ENCODE data around the gene SLC39A13. TPM values are rescaled to one million over a fixed set of nuclear protein-coding genes. Genes with fewer than 3 reads are reported as not detected.

Gene SLC39A13
- polyA plus RNA-seq, 1 donor = 39.5 TPM

DNA sequence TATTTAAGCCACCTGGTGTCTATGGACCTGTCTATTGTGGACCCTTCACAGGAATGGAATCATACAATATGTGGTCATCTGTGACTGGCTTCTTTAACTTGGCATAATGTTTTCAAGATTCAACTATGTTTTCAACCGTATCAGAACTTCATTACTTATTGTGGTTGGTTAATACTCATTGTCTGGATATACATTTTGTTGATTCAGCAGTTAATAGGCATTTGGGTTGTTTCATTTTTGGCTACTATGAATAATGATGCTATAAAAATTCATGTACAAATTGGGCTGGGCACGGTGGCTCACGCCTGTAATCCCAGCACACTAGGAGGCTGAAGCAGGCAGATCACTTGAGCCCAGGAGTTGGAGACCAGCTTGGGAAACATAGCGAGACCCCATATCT, 43.0 kb downstream of the SLC39A13 start:
- DNase-seq = no peak

DNA sequence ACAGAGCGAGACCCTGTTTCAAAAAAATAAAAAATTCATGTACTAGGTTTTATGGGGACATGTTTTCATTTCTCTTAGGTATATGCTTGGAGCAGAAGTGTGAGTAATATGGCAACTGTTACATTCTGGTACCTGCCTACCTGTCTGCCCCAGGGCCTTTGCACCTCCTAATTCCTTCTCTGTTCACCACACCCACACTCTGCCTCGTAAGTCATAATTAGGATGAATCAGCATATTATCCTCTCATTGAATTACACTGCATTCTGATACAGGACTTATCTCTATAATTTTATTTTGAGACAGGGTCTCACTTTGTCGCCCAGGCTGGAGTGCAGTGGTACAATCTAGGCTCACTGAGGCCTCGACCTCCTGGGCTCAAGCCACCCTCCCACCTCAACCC, 43.6 kb downstream of the SLC39A13 start:
- no peak for DNase-seq

DNA sequence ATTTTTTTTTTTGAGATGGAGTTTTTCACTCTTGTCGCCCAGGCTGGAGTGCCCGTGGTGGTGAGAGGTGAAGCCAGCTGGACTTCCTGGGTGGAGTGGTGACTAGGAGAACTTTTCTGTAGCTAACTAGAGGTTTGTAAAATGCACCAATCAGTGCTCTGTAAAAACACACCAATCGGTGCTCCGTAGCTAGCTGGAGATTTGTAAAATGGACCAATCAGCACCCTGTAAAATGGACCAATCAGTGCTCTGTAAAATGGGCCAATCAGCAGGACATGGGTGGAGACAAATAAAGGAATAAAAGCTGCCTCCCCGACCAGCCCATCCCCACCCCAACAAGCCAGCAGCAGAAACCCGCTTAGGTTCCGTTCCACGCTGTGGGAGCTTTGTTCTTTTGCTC, 45.0 kb downstream of the SLC39A13 start:
- no peak for DNase-seq

DNA sequence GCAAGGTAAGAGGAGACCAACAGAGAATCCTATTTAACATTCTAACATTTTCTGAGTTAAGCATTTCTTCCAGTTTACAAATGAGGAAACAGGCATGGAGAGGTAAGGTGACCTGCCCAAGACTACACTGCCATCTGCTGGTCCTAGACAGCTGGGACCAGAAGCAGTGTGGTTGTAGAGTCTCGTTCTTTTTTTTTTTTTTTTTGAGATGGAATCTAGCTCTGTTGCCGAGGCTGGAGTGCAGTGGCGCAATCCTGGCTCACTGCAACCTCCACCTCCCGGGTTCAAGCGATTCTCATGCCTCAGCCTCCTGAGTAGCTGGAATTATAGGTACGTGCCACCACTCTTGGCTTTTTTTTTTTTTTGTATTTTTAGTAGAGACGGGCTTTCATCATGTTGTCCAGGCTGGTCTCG, 45.9 kb downstream of the SLC39A13 start:
- peak; percentile 79 for DNase-seq

DNA sequence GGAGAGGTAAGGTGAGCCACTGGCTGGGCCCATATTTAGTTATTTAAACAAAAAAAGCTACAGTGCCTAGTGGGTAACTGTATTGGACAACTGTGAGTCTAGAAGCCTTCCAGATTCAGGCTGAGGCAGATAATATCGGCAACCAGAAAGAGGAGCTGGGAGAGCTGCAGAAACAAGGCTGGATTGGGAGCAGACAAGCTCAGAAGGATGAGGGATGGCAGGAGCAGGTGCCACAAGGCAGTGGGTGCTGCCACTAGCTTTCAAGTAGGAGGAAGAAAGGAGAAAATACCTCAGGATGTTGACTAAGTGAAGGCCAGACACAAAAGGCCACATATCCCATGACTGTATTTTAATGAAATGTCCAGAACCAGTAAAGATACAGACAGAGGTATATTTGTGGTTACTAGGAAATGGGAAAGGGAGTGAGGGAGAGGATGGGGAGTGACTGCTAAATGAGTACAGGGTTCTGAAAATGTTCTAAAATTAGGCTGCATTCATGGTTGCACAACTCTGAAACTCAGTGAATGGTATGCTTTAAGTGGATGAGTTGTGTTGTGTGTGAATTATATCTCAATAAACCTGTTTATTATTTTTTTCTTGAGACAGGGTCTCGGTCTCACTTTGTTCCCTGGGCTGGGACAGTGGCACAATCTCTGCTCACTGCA, 52.3 kb downstream of the SLC39A13 start:
- no peak for DNase-seq

DNA sequence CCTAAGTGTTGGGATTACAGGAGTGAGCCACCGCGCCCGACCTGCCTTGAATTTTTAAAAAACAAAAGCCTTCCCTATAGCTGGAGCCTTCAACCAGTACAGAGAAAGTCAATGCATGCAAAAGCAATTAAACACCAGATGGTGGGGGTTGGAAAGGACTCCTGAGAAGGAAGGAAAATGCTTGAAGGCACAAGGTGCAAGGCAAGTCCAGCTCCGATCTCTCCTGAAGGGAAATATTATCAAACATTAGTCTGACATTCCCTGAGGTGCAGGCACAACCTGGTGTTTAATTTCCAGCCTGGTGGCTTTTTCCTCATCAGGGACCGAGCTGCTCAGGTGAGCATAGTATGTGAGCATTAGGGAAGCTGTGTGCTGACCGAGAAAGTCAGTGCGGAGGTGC, 53.5 kb downstream of the SLC39A13 start:
- DNase-seq = no peak

DNA sequence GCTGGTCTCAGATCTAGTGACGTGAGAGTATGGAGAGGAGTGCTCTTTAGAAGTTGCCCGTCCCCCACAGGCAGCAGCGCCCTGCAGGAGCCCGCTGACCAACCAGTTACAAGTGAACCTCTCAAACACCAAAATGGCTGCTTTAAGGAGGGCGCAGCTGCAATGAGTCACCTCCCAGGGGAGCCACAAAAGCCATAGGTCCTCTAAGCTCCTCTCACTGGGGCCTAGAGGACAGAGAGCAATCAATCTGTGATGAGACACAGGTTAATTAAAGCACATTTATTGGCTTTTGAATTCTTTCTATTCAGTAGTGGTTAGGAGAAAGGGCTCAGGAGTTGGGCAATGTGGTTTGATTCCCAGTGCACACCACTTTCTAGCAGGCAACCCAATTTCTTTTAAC, 56.1 kb downstream of the SLC39A13 start:
- no peak for DNase-seq

Other genes with a start within 250 kb of the SLC39A13 start
- 93.8 TPM for gene ARFGAP2, start 231.7 kb upstream of the SLC39A13 start, polyA plus RNA-seq (ENCODE audit: insufficient read length)
- gene PACSIN3, start 222.2 kb upstream of the SLC39A13 start, polyA plus RNA-seq (ENCODE audit: insufficient read length) = 27.6 TPM
- gene DDB2, start 193.6 kb upstream of the SLC39A13 start, polyA plus RNA-seq (ENCODE audit: insufficient read length) = 28.1 TPM
- 57.7 TPM for gene ACP2, start 159.8 kb upstream of the SLC39A13 start, polyA plus RNA-seq (ENCODE audit: insufficient read length)
- 43.0 TPM for gene NR1H3, start 150.6 kb upstream of the SLC39A13 start, polyA plus RNA-seq (ENCODE audit: insufficient read length)
- 53.9 TPM for gene MADD, start 138.5 kb upstream of the SLC39A13 start, polyA plus RNA-seq (ENCODE audit: insufficient read length)
- 0.13 TPM for gene MYBPC3, start 55.9 kb upstream of the SLC39A13 start, polyA plus RNA-seq (ENCODE audit: insufficient read length)
- gene SPI1, start 30.0 kb upstream of the SLC39A13 start, polyA plus RNA-seq (ENCODE audit: insufficient read length) = 3.4 TPM
- 164 TPM for gene PSMC3, start 17.8 kb downstream of the SLC39A13 start, polyA plus RNA-seq (ENCODE audit: insufficient read length)
- not detected for gene RAPSN, start 40.5 kb downstream of the SLC39A13 start, polyA plus RNA-seq (ENCODE audit: insufficient read length)
- 136 TPM for gene CELF1, start 144.5 kb downstream of the SLC39A13 start, polyA plus RNA-seq (ENCODE audit: insufficient read length)
- 44.1 TPM for gene PTPMT1, start 157.0 kb downstream of the SLC39A13 start, polyA plus RNA-seq (ENCODE audit: insufficient read length)
- gene KBTBD4, start 170.4 kb downstream of the SLC39A13 start, polyA plus RNA-seq (ENCODE audit: insufficient read length) = 27.2 TPM
- 148 TPM for gene NDUFS3, start 170.5 kb downstream of the SLC39A13 start, polyA plus RNA-seq (ENCODE audit: insufficient read length)
- 0.33 TPM for gene FAM180B, start 178.1 kb downstream of the SLC39A13 start, polyA plus RNA-seq (ENCODE audit: insufficient read length)
- gene C1QTNF4, start 185.8 kb downstream of the SLC39A13 start, polyA plus RNA-seq (ENCODE audit: insufficient read length) = 5.8 TPM
- gene MTCH2, start 234.0 kb downstream of the SLC39A13 start, polyA plus RNA-seq (ENCODE audit: insufficient read length) = 129 TPM

Data from left kidney (tissue), 2 donors.